SJCRH30 (cell line): ENCODE measurements around the gene DCST1. TPM values are rescaled to one million over a fixed set of nuclear protein-coding genes. Genes with fewer than 3 reads are reported as not detected.

ENCODE experiments used
- DNase-seq, 2 experiments: peaks; one replicate each; pipeline ENCODE4 v3.0.0-alpha.2; 2015 to 2020
- H3K27ac ChIP-seq: fragments of 250-450 bp; sonication (Bioruptor Pico); 2 replicates; pipeline ENCODE4 v1.5.1; 2020; ENCODE audit warnings: mild to moderate bottlenecking, moderate library complexity
- H3K27me3 ChIP-seq: fragments of 250-450 bp; sonication (Bioruptor Pico); 2 replicates; pipeline ENCODE4 v1.5.1; 2020; ENCODE audit warnings: mild to moderate bottlenecking, moderate library complexity
- H3K36me3 ChIP-seq: fragments of 250-450 bp; sonication (Bioruptor Pico); 2 replicates; pipeline ENCODE4 v1.5.1; 2020; ENCODE audit warnings: mild to moderate bottlenecking, moderate library complexity
- H3K4me1 ChIP-seq: fragments of 250-450 bp; sonication (Bioruptor Pico); 2 replicates; pipeline ENCODE4 v1.5.1; 2020; ENCODE audit warnings: mild to moderate bottlenecking, moderate library complexity
- H3K4me3 ChIP-seq: fragments of 250-450 bp; sonication (Bioruptor Pico); 2 replicates; pipeline ENCODE4 v1.5.1; 2020; ENCODE audit warnings: mild to moderate bottlenecking, moderate library complexity
- H3K9me3 ChIP-seq: fragments of 250-450 bp; sonication (Bioruptor Pico); replicated peaks from 2 replicates; pipeline ENCODE4 v1.5.1; 2020; ENCODE audit warnings: mild to moderate bottlenecking, moderate library complexity
- total RNA-seq: library from RNA; depleted of rRNA; stranded (reverse); fragments of >200 nt; shearing (Covaris generic); gene quantifications from 2 replicates; pipeline ENCODE4 v1.2.3, GENCODE V29; 2014

Gene DCST1
- total RNA-seq, 1 experiment from 2014 or later: not detected

- Histone ChIP-seq H3K27me3 (no peaks in the 10 kb centered on the region), H3K9me3 (no peaks in the 10 kb centered on the region), H3K4me1 (peaks cover 13% of the 10 kb centered on the region; the same call in 1 of the 2 replicates), H3K4me3 (no peak overlapping the region), H3K27ac (no peak overlapping the region), H3K36me3 (no peaks in the 10 kb centered on the region; the same call in 1 of the 2 replicates)
- DNase-seq: no peak
These were observed 39.1 kb downstream of the DCST1 start for GRCh38 chr1:155072531-155073289.

GRCh38 chr1:155073377-155074242 lies 40.0 kb downstream of the DCST1 start:
- Histone ChIP-seq H3K36me3 (no peaks in the 10 kb centered on the region; the same call in 1 of the 2 replicates), H3K4me1 (peaks cover 18% of the 10 kb centered on the region), H3K27ac (no peak overlapping the region), H3K4me3 (no peak overlapping the region), H3K27me3 (no peaks in the 10 kb centered on the region), H3K9me3 (no peaks in the 10 kb centered on the region)
- no peak for DNase-seq

GRCh38 chr1:155075535-155075934 lies 41.9 kb downstream of the DCST1 start:
- peaks cover 13% of the 10 kb centered on the region for H3K27me3 ChIP-seq

GRCh38 chr1:155076371-155076770 lies 42.7 kb downstream of the DCST1 start:
- no peak for DNase-seq
- Histone ChIP-seq H3K27ac (no peak overlapping the region), H3K4me1 (peaks cover 22% of the 10 kb centered on the region), H3K36me3 (no peaks in the 10 kb centered on the region), H3K27me3 (peaks cover 21% of the 10 kb centered on the region), H3K9me3 (no peaks in the 10 kb centered on the region), H3K4me3 (no peak overlapping the region)

More at GRCh38 chr1:155075535-155075934, 41.9 kb downstream of the DCST1 start:
- Histone ChIP-seq H3K27ac (no peak overlapping the region), H3K9me3 (no peaks in the 10 kb centered on the region), H3K4me3 (no peak overlapping the region), H3K36me3 (no peaks in the 10 kb centered on the region), H3K4me1 (peaks cover 22% of the 10 kb centered on the region)
- peak; percentile 59 to 80 for DNase-seq

- no peak overlapping the region for H3K4me3 ChIP-seq
- peaks cover 25% of the 10 kb centered on the region for H3K27me3 ChIP-seq
- peaks cover 22% of the 10 kb centered on the region for H3K4me1 ChIP-seq
- DNase-seq: no peak
- H3K9me3 ChIP-seq: no peaks in the 10 kb centered on the region
- no peak overlapping the region for H3K27ac ChIP-seq
- no peaks in the 10 kb centered on the region for H3K36me3 ChIP-seq
These were observed 43.7 kb downstream of the DCST1 start for GRCh38 chr1:155077346-155077745.

GRCh38 chr1:155077758-155078445 lies 44.3 kb downstream of the DCST1 start:
- Histone ChIP-seq H3K27ac (no peak overlapping the region), H3K9me3 (no peaks in the 10 kb centered on the region), H3K27me3 (peaks cover 31% of the 10 kb centered on the region), H3K4me1 (peaks cover 22% of the 10 kb centered on the region), H3K36me3 (no peaks in the 10 kb centered on the region), H3K4me3 (peak overlapping the region; percentile 61; the same call in 1 of the 2 replicates)
- DNase-seq: no peak

GRCh38 chr1:155078469-155079209 lies 45.0 kb downstream of the DCST1 start, which contains the start of gene EFNA3:
EFNA3 (plus strand) TSS chr1:155078837; CDS start chr1:155078942, 105 bp downstream.
- DNase-seq: peak; percentile 73 to 78
- Histone ChIP-seq H3K9me3 (no peaks in the 10 kb centered on the region), H3K27ac (no peak within 1 kb of the TSS), H3K4me1 (peaks cover 22% of the 10 kb centered on the region), H3K27me3 (peaks cover 34% of the 10 kb centered on the region), H3K4me3 (peak within 1 kb of the TSS; percentile 61), H3K36me3 (no peaks in the 10 kb centered on the region)

GRCh38 chr1:155079210-155079486 lies 45.5 kb downstream of the DCST1 start:
- H3K4me3 ChIP-seq: peak overlapping the region; percentile 61
- H3K27me3 ChIP-seq: peaks cover 34% of the 10 kb centered on the region
- no peak overlapping the region for H3K27ac ChIP-seq
- no peaks in the 10 kb centered on the region for H3K9me3 ChIP-seq
- H3K36me3 ChIP-seq: no peaks in the 10 kb centered on the region
- DNase-seq: no peak
- H3K4me1 ChIP-seq: peaks cover 22% of the 10 kb centered on the region

- H3K9me3 ChIP-seq: no peaks in the 10 kb centered on the region
- DNase-seq: peak in 1 of 2 experiments; percentile 48
- H3K4me1 ChIP-seq: peaks cover 22% of the 10 kb centered on the region
- H3K4me3 ChIP-seq: peak overlapping the region; percentile 61
- peaks cover 34% of the 10 kb centered on the region for H3K27me3 ChIP-seq
- no peak overlapping the region for H3K27ac ChIP-seq
- H3K36me3 ChIP-seq: no peaks in the 10 kb centered on the region
These were observed 46.1 kb downstream of the DCST1 start for GRCh38 chr1:155079487-155080311.

- DNase-seq: peak; percentile 68 to 75
- H3K27me3 ChIP-seq: peaks cover 34% of the 10 kb centered on the region
- peaks cover 15% of the 10 kb centered on the region for H3K4me1 ChIP-seq
These were observed 46.9 kb downstream of the DCST1 start for GRCh38 chr1:155080312-155081228.

GRCh38 chr1:155081472-155082300 lies 48.1 kb downstream of the DCST1 start:
- H3K4me1 ChIP-seq: peaks cover 9% of the 10 kb centered on the region

More at GRCh38 chr1:155080312-155081228, 46.9 kb downstream of the DCST1 start:
- H3K4me3 ChIP-seq: peak overlapping the region; percentile 61
- H3K36me3 ChIP-seq: no peaks in the 10 kb centered on the region
- no peaks in the 10 kb centered on the region for H3K9me3 ChIP-seq
- no peak overlapping the region for H3K27ac ChIP-seq

More at GRCh38 chr1:155081472-155082300, 48.1 kb downstream of the DCST1 start:
- no peak overlapping the region for H3K27ac ChIP-seq
- peaks cover 34% of the 10 kb centered on the region for H3K27me3 ChIP-seq
- no peaks in the 10 kb centered on the region for H3K36me3 ChIP-seq
- DNase-seq: no peak
- H3K9me3 ChIP-seq: no peaks in the 10 kb centered on the region
- no peak overlapping the region for H3K4me3 ChIP-seq
